B cell (primary cell): ENCODE data around the gene AFTPH. TPM values are rescaled to one million over a fixed set of nuclear protein-coding genes. Genes with fewer than 3 reads are reported as not detected.
A peak's percentile ranks its signal among the peaks of the same experiment; 100 is the strongest.

Experiments
- ATAC-seq: fragments of 200-7000 bp; cut with Tn5 transposase; one replicate; pipeline ENCODE4 v1.10.0; 2021; ENCODE audit warnings: low read depth, mild to moderate bottlenecking, moderate number of reproducible peaks, moderate library complexity
- CTCF ChIA-PET: fragments of 350-600 bp; sonication (Branson Sonifier 250); formaldehyde crosslinking; loops from one replicate; lab custom pipeline; 2021; ENCODE audit warnings: antibody characterized with exemption, inconsistent platforms; lab: Charles Lee
- POLR2A ChIA-PET: fragments of 350-600 bp; sonication (Branson Sonifier 250); formaldehyde crosslinking; loops from one replicate; lab custom pipeline; 2021; ENCODE audit warnings: antibody characterized with exemption; lab: Charles Lee
- DNase-seq: peaks from one replicate; pipeline ENCODE4 v3.0.0; 2013
- H2AFZ ChIP-seq: 2 replicates; pipeline ENCODE4 v1.6.1; 2012; ENCODE audit warnings: mild to moderate bottlenecking, low read depth, low read length; ENCODE audit not compliant: insufficient read depth, poor library complexity, severe bottlenecking
- H3K27ac ChIP-seq, 2 donors: 1 replicate in 1 of 2; 2 replicates in 1 of 2; pipeline ENCODE4 v1.5.1; 2012 to 2013; ENCODE audit warnings: low read length in 2 of 2, mild to moderate bottlenecking in 2 of 2, moderate library complexity in 1 of 2
- H3K27me3 ChIP-seq, 4 experiments: fragments of 200-600 bp in 1 of 4; sonication (generic) in 1 of 4; replicated peaks in 1 of 4; 1 replicate in 2 of 4; 2 replicates in 2 of 4; pipeline versions ENCODE4 v1.6.1 to v1.7.0; 2013 to 2016; ENCODE audit warnings: low read length in 3 of 4, mild to moderate bottlenecking in 2 of 4, mixed read lengths in 1 of 4, moderate library complexity in 1 of 4; ENCODE audit not compliant: insufficient read depth in 4 of 4, control insufficient read depth in 3 of 4; ENCODE audit errors: control extremely low read depth in 1 of 4
- H3K36me3 ChIP-seq, 2 experiments: replicated peaks in 1 of 2; 1 replicate in 1 of 2; 2 replicates in 1 of 2; pipeline versions ENCODE4 v1.6.1 to v1.7.1; 2013; ENCODE audit warnings: low read length in 1 of 2; ENCODE audit not compliant: insufficient read depth in 2 of 2, control insufficient read depth in 1 of 2; ENCODE audit errors: control extremely low read depth in 1 of 2, extremely low read depth in 1 of 2
- H3K4me1 ChIP-seq, 2 donors: fragments of 200-600 bp in 1 of 2; sonication (generic) in 1 of 2; 1 replicate in 1 of 2; 2 replicates in 1 of 2; pipeline versions ENCODE4 v1.5.1 to v1.6.1; 2013 to 2017; ENCODE audit warnings: low read length in 2 of 2; ENCODE audit not compliant: control insufficient read depth in 2 of 2, insufficient read depth in 2 of 2
- H3K4me2 ChIP-seq: replicated peaks from 2 replicates; pipeline ENCODE3; 2012; ENCODE audit warnings: mild to moderate bottlenecking, low read depth, low read length; ENCODE audit not compliant: poor library complexity, severe bottlenecking
- H3K4me3 ChIP-seq, 5 experiments: fragments of 200-600 bp in 1 of 5; sonication (generic) in 1 of 5; 1 replicate in 3 of 5; 2 replicates in 2 of 5; pipeline versions ENCODE4 v1.5.1 to v1.7.0; 2011 to 2016; ENCODE audit warnings: low read length in 4 of 5, mild to moderate bottlenecking in 4 of 5, low read depth in 2 of 5, control low read depth in 1 of 5, moderate library complexity in 1 of 5; ENCODE audit not compliant: insufficient read depth in 1 of 5; ENCODE audit errors: control extremely low read depth in 1 of 5, extremely low read depth in 1 of 5
- H3K79me2 ChIP-seq: fragments of 200-600 bp; sonication (generic); one replicate; pipeline ENCODE4 v1.6.0; 2016; ENCODE audit warnings: low read length; ENCODE audit not compliant: control insufficient read depth, insufficient read depth
- H3K9ac ChIP-seq: fragments of 200-600 bp; sonication (generic); 2 replicates; pipeline ENCODE4 v1.6.1; 2017; ENCODE audit warnings: mild to moderate bottlenecking, low read length, moderate library complexity
- H3K9me3 ChIP-seq, 3 donors: one replicate each; pipeline versions ENCODE4 v1.6.1 to v1.7.1; 2013; ENCODE audit warnings: low read length in 2 of 3; ENCODE audit not compliant: control insufficient read depth in 2 of 3, insufficient read depth in 1 of 3; ENCODE audit errors: control extremely low read depth in 1 of 3
- H4K20me1 ChIP-seq: 2 replicates; pipeline ENCODE4 v1.6.0; 2012; ENCODE audit warnings: mild to moderate bottlenecking, low read length; ENCODE audit not compliant: insufficient read depth, control insufficient read depth, poor library complexity, severe bottlenecking
- H3K27ac Mint-ChIP-seq: one replicate; pipeline ENCODE4 v1.8.0; 2021; ENCODE audit warnings: mixed read lengths
- H3K27me3 Mint-ChIP-seq: one replicate; pipeline ENCODE4 v1.8.0; 2021; ENCODE audit warnings: mixed read lengths
- H3K4me1 Mint-ChIP-seq: one replicate; pipeline ENCODE4 v1.8.0; 2021; ENCODE audit warnings: mixed read lengths
- H3K4me3 Mint-ChIP-seq: one replicate; pipeline ENCODE4 v1.8.0; 2021; ENCODE audit warnings: mixed read lengths
- H3K9me3 Mint-ChIP-seq: one replicate; pipeline ENCODE4 v1.8.0; 2022; ENCODE audit warnings: mixed read lengths; ENCODE audit not compliant: insufficient read depth
- EZH2 ChIP-seq: IDR thresholded peaks from 2 replicates; pipeline ENCODE4 v1.6.1; 2012; ENCODE audit warnings: borderline replicate concordance, low read depth, mild to moderate bottlenecking, moderate library complexity, low read length; ENCODE audit not compliant: insufficient read depth, poor library complexity, severe bottlenecking
- WGBS: methylation state at CpG from one replicate; pipeline ENCODE4 v1.1.5; 2013; ENCODE audit warnings: missing lambda C conversion rate; ENCODE audit not compliant: insufficient coverage; 5-methylcytosine and 5-hydroxymethylcytosine counted together
- intact Hi-C: fragments of 100-400 bp; cut with micrococcal nuclease; formaldehyde crosslinking; loops from one replicate; pipeline ENCODE4 v1.10.0; 2022
- polyA plus RNA-seq: library from polyadenylated mRNA; depleted of rRNA; stranded (reverse); fragments of >200 nt; gene quantifications from 2 replicates; pipeline ENCODE4 v1.2.3, GENCODE V29; 2012
- total RNA-seq, 2 donors: library from RNA; stranded (reverse); fragments of 120-200 nt in 1 of 2; gene quantifications; 1 replicate in 1 of 2; 2 replicates in 1 of 2; pipeline versions ENCODE4 v1.2.3 to v1.2.4, GENCODE V29; 2013 to 2022
- TF ChIP-seq, protein P1 (sequence below): fragments of 200-600 bp; IDR thresholded peaks from one replicate; pipeline ENCODE4 v1.8.0; 2022; ENCODE audit warnings: antibody characterized with exemption, mild to moderate bottlenecking

AFTPH gene
- total and polyA plus RNA-seq, 2 donors (not counting 1 experiment from before 2014, with no cell fraction given), result 45.4 to 94.1 TPM

GRCh38 chr2:64487256-64488049, 36.7 kb upstream of the AFTPH start:
- Histone ChIP-seq H3K9ac (no peak overlapping the region), H3K9me3 (peaks cover 0 to 4% (median 0%) of the 10 kb centered on the region in 3 donors), H3K36me3 (no peaks in the 10 kb centered on the region), H3K4me1 (peaks cover 3 to 4% of the 10 kb centered on the region in 2 donors), H4K20me1 (no peaks in the 10 kb centered on the region), H2AFZ (no peak overlapping the region), H3K4me2 (no peak overlapping the region), H3K27ac (no peak overlapping the region), H3K4me3 (no peak overlapping the region), H3K27me3 (peaks cover 0 to 3% (median 1%) of the 10 kb centered on the region in 4 experiments), H3K79me2 (no peaks in the 10 kb centered on the region)
- no peak for TF ChIP-seq EZH2
- TF ChIP-seq, protein P1, sequence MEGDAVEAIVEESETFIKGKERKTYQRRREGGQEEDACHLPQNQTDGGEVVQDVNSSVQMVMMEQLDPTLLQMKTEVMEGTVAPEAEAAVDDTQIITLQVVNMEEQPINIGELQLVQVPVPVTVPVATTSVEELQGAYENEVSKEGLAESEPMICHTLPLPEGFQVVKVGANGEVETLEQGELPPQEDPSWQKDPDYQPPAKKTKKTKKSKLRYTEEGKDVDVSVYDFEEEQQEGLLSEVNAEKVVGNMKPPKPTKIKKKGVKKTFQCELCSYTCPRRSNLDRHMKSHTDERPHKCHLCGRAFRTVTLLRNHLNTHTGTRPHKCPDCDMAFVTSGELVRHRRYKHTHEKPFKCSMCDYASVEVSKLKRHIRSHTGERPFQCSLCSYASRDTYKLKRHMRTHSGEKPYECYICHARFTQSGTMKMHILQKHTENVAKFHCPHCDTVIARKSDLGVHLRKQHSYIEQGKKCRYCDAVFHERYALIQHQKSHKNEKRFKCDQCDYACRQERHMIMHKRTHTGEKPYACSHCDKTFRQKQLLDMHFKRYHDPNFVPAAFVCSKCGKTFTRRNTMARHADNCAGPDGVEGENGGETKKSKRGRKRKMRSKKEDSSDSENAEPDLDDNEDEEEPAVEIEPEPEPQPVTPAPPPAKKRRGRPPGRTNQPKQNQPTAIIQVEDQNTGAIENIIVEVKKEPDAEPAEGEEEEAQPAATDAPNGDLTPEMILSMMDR, result no peak
- peaks cover 17% of the 10 kb centered on the region for H3K27me3 Mint-ChIP-seq
- H3K4me1 Mint-ChIP-seq, result peaks cover 5% of the 10 kb centered on the region
- H3K4me3 Mint-ChIP-seq, result no peak overlapping the region
- DNase-seq (peak; percentile 15), ATAC-seq (no peak)
- CTCF ChIA-PET, result interaction anchor here (0.6 to 15.6 kb wide), 53 partner anchors 8 to 578 kb away, joined by 3 to 398 read pairs (median 4); no protein-coding TSS in a partner anchor
- intact Hi-C loops, result loop anchor here (1.0 to 2.0 kb wide), 3 partner anchors 75 to 438 kb away; no protein-coding TSS in a partner anchor
- H3K27ac Mint-ChIP-seq, result no peak overlapping the region
- POLR2A ChIA-PET, result interaction anchor here (1.5 kb wide), 1 partner anchor 157 kb away, joined by 5 read pairs; no protein-coding TSS in a partner anchor
- WGBS, result 75% methylated on average over 2 of the region's 10 CpGs
- H3K9me3 Mint-ChIP-seq, result no peaks in the 10 kb centered on the region
